ENCODE measurements around the gene MANEA.
A peak's percentile ranks its signal among the peaks of the same experiment; 100 is the strongest.

MANEA gene

GRCh38 chr6:95577304-95578105 lies at the start of gene MANEA (continued):
- TF ChIP-seq ZNF148 (tag by site-specific recombination; IDR thresholded peaks at IDR 0.05; ENCODE audit: borderline replicate concordance), result no peak
- no peak for TF ChIP-seq ZNF114 (tag by site-specific recombination; IDR thresholded peaks at IDR 0.05)
- TF ChIP-seq ZNF555 (tag by site-specific recombination; conservative IDR thresholded peaks at IDR 0.05), result no peak
- TF ChIP-seq CTCF (tag by site-specific recombination; IDR thresholded peaks at IDR 0.05), result peak; percentile 38; the same call in 1 of the 2 replicates
- peak; percentile 37; the same call in 1 of the 2 replicates for TF ChIP-seq KLF10 (tag by site-specific recombination; IDR thresholded peaks at IDR 0.05)
- no peak for TF ChIP-seq ZNF391 (tag by site-specific recombination; IDR thresholded peaks at IDR 0.05; ENCODE audit: borderline replicate concordance, low read depth)
- TF ChIP-seq ZNF658 (tag by site-specific recombination; IDR thresholded peaks at IDR 0.05), result no peak
- no peak for TF ChIP-seq ZSCAN23 (tag by site-specific recombination; IDR thresholded peaks at IDR 0.05)
- peak; percentile 65; the same call in 1 of the 2 replicates for TF ChIP-seq ZBTB10 (tag by site-specific recombination; IDR thresholded peaks at IDR 0.05)
- TF ChIP-seq GLIS1 (tag by site-specific recombination; IDR thresholded peaks at IDR 0.05), result peak; percentile 8; the same call in 1 of the 2 replicates
- no peak for TF ChIP-seq BCL11A (tag by site-specific recombination; IDR thresholded peaks at IDR 0.05; ENCODE audit: low read depth)
- no peak for TF ChIP-seq ZFP69B (tag by site-specific recombination; IDR thresholded peaks at IDR 0.05)
- no peak for TF ChIP-seq ZNF791 (tag by site-specific recombination; IDR thresholded peaks at IDR 0.05)
- TF ChIP-seq ZSCAN16 (tag by site-specific recombination; IDR thresholded peaks at IDR 0.05), result no peak
- no peak for TF ChIP-seq KLF16 (tag by site-specific recombination; IDR thresholded peaks at IDR 0.05)
- TF ChIP-seq RBAK (tag by site-specific recombination; IDR thresholded peaks at IDR 0.05), result no peak
- no peak for TF ChIP-seq ZNF157 (tag by site-specific recombination; IDR thresholded peaks at IDR 0.05)
- no peak for TF ChIP-seq ELK4 (IDR thresholded peaks at IDR 0.05; ENCODE audit: borderline replicate concordance, low read depth, low read length)
- peak; percentile 100 for TF ChIP-seq ZBTB8A (tag by site-specific recombination; IDR thresholded peaks at IDR 0.05)
- TF ChIP-seq ZNF248 (tag by site-specific recombination; IDR thresholded peaks at IDR 0.05), result no peak
- no peak for TF ChIP-seq ZNF274 (IDR thresholded peaks at IDR 0.05; ENCODE audit: low read length)
- no peak for TF ChIP-seq ZNF274 (tag by site-specific recombination; IDR thresholded peaks at IDR 0.05; ENCODE audit: borderline replicate concordance)
- no peak for TF ChIP-seq ZNF776 (tag by site-specific recombination; IDR thresholded peaks at IDR 0.05; ENCODE audit: borderline replicate concordance)
- no peak for TF ChIP-seq HOXA7 (CRISPR knock-in tag; IDR thresholded peaks at IDR 0.05; ENCODE audit: borderline replicate concordance)
- TF ChIP-seq ZBTB48 (tag by site-specific recombination; IDR thresholded peaks at IDR 0.05), result no peak
- no peak for TF ChIP-seq ZNF302 (tag by site-specific recombination; IDR thresholded peaks at IDR 0.05; ENCODE audit: low read depth)
- TF ChIP-seq GFI1B (tag by site-specific recombination; IDR thresholded peaks at IDR 0.05), result no peak
- no peak for TF ChIP-seq KLF8 (tag by site-specific recombination; IDR thresholded peaks at IDR 0.05)
- TF ChIP-seq ZNF350 (tag by site-specific recombination; IDR thresholded peaks at IDR 0.05), result no peak
- TF ChIP-seq ZNF843 (tag by site-specific recombination; IDR thresholded peaks at IDR 0.05), result no peak
- TF ChIP-seq ZBTB49 (tag by site-specific recombination; IDR thresholded peaks at IDR 0.05; ENCODE audit: low read depth), result no peak

Measured in HEK293 (cell line).